ENCODE measurements around the gene PLCB3. TPM values are rescaled to one million over a fixed set of nuclear protein-coding genes. Genes with fewer than 3 reads are reported as not detected.

Gene PLCB3
- total RNA-seq, 1 donor from 2014 or later: 10.9 TPM

DNA sequence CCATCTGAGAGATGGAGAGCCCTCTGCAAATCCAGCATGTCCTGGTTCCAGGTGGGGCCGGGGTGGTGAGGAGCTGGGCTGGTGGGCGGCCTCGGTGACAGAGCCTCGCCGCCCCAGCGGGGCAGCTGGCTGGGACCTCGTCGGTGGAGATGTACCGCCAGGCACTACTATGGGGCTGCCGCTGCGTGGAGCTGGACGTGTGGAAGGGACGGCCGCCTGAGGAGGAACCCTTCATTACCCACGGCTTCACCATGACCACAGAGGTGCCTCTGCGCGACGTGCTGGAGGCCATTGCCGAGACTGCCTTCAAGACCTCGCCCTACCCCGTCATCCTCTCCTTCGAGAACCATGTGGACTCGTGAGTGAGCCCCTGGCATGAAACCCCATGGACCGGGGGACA is 7.0 kb downstream of the PLCB3 start:
- ATAC-seq: no peak
- intact Hi-C loops (cut with DNase I): no loop called here
- no peak for DNase-seq (ENCODE audit: missing footprints)

DNA sequence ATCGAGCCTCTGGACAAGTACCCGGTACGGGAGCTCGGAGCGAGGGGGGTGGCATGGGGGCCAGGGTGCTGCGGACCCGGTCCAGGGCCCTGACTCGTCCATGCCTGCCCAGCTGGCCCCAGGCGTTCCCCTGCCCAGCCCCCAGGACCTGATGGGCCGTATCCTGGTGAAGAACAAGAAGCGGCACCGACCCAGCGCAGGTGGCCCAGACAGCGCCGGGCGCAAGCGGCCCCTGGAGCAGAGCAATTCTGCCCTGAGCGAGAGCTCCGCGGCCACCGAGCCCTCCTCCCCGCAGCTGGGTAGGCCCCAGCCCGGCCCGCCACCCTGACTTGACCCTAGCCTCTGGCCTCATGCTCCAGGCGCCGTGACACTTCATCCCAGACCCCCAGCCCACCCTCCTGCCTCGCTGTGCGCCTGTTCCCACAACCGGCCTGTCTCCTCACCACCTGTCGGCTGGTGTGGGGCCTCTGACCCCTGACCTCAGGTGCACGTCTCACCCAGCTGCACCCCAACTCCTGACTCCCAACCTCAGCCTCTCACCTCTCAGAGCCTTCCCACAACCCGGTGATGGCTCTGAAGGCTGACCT is 7.7 kb downstream of the PLCB3 start:
- peak; percentile 55 for DNase-seq (ENCODE audit: missing footprints)
- intact Hi-C loops (cut with DNase I): no loop called here
- no peak for ATAC-seq

DNA sequence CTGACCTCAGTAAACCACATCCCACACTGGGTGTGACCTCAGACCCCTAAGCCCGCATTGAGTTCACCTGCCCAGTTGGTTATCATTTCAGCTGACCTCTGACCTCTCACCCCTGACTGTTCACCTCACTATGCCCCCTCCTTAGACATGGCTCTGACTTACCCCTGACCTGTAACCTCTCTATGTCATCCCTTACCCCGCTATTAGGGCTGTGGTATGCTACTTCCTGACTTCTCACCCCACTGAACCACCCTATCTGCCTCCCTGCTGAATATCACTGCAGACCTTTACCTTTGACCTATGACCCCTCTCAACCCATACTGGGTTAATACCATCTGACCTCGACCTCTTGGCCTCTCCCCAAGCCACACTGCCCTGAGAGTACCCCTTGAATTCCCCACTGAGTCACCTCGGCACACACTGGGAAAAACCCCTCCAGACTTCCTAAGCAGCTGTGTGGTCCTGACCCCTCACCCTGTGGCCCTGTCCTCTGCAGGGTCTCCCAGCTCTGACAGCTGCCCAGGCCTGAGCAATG is 8.3 kb downstream of the PLCB3 start:
- ATAC-seq (no peak), DNase-seq (ENCODE audit: missing footprints) (no peak)
- intact Hi-C loops (cut with DNase I): no loop called here

DNA sequence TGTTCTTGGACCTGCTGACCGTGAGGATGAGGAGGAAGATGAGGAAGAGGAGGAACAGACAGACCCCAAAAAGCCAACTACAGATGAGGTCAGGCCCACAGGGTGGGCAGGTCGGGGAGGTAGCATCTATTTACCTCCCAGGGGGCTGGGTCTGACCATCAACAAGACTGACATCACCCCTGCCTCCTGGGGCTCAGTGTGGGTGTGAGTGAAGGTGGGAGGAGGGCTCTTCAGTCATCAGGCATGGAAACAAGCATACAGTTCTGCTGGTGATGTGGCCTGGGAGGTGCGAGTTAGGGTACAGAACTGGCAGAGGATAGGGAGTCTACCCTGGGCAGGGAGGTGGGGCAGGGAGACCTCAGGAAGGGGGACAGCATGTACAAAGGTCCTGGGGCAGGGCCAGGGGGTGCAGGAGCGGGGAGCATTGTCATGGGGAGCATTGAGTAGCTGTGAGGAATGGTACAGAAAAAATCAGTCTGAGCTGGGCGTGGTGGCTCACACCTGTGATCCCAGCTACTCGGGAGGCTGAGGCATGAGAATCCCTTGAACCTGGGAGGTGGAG is 8.9 kb downstream of the PLCB3 start:
- ATAC-seq: no peak
- no peak for DNase-seq (ENCODE audit: missing footprints)
- intact Hi-C loops (cut with DNase I): no loop called here

DNA sequence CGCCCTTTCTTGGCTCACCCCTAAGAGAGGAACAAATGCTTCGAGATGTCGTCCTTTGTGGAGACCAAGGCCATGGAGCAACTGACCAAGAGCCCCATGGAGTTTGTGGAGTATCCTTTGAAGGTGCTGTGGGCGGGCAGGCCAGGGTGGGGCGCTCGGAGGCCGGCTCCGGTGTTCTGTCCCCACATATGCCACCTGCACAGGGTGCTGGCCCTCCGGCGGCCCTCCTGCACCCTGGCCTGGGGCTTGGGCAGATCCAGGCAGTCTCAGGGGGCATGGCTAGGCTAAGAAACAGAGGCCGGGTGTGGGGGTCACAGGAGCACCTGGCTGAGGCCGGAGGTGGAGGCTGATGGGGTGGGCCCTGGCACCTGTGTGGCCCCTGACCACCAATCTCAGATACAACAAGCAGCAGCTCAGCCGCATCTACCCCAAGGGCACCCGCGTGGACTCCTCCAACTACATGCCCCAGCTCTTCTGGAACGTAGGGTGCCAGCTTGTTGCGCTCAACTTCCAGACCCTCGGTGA is 10.3 kb downstream of the PLCB3 start:
- intact Hi-C loops (cut with DNase I): no loop called here
- ATAC-seq (no peak), DNase-seq (ENCODE audit: missing footprints) (no peak)

DNA sequence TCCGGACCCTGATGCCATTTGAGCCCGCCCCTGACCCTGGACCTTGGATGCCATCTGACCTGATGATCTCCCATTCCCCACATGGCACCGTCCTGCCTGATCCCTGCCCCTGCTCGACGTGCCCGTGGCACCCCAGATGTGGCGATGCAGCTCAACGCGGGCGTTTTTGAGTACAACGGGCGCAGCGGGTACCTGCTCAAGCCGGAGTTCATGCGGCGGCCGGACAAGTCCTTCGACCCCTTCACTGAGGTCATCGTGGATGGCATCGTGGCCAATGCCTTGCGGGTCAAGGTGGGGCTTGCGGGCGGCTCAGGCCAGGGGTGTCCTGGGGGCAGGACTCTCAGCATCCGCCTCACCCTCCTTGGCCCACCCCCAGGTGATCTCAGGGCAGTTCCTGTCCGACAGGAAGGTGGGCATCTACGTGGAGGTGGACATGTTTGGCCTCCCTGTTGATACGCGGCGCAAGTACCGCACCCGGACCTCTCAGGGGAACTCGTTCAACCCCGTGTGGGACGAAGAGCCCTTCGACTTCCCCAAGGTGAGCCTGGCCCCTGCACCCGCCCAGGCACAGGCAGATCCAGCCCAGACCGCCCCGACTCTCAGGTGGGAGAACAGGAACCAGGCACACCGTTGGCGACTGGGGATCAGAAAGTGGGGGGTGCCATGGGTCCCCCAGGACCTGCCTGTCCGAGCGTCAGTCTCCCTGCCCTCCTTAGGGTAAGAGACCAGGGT is 11.1 kb downstream of the PLCB3 start:
- intact Hi-C loops (cut with DNase I): no loop called here
- DNase-seq (ENCODE audit: missing footprints) (no peak), ATAC-seq (no peak)

DNA sequence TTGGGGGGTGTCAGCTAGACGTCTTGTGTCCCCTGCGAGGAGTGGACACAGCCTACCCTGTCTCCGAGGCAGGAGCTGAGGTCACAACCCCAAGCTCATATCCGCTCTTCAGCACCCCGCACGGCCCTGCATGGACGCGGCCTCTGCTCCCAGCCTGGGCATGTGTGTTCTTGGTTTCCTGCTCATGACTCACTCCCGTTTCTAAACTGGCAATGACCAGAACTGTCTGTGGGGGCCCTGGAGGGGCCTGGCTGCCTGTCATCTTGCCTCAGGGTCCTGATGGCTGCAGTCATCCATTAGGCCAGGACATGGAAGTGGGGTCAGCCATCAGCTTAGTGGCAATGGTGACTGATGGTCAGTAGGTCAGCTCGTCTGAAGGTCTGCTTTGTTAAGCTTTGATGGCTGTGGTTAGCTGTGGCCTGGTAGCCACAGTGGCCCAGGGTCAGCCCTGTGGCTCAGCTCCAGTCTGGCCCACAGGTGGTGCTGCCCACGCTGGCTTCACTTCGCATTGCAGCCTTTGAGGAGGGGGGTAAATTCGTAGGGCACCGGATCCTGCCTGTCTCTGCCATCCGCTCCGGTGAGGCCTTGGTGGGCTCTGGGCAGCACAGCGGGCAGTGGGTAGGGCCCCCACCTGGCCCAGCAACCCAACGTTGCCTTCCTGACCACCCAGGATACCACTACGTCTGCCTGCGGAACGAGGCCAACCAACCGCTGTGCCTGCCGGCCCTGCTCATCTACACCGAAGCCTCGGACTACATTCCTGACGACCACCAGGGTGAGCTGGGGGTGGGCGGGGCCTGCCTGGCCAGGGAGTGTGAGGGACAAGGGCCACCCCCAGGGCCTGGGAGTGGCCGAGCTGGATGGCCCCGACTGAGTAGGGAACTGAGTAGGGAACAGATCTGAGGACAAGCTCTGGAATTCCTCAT is 12.0 kb downstream of the PLCB3 start:
- intact Hi-C loops (cut with DNase I): no loop called here
- no peak for DNase-seq (ENCODE audit: missing footprints)
- no peak for ATAC-seq

DNA sequence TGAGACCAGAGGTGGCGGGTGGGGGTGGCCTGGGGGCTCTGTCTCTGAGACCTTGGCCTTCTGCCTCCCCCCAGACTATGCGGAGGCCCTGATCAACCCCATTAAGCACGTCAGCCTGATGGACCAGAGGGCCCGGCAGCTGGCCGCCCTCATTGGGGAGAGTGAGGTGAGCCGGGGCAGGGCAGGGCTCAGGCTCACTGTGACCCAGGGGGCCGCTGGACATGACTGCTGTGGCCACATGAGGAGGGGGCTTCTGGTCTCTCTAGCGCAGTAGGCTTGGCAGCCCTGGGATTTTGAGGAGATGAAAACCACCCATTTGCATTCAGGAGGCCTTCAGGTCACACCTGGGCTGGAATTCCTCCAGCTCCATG is 12.6 kb downstream of the PLCB3 start:
- intact Hi-C loops (cut with DNase I): no loop called here
- DNase-seq (ENCODE audit: missing footprints) (no peak), ATAC-seq (no peak)

DNA sequence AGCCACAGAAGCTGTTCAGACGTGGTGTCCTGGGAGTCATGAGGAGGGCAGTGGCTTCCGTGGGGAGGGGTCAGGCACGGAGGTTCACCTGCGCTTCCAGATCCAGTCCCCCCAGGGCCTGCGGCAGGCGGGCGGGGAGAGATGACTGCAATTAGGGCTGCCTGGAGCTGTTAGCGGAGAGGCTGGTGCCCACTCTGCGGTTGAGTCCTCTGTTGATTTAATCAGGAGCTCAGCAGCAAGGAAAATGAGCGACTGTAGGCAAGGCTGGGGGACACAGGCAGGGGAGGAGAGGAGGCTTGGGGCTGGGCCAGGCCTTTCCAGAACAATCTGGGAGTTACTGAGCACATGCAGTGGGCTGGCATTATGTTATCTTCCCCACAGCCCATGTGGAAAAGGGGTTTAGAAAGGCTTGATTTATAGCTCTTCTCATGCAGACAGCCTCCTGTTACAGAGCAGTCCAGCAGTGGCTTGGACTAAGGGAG is 13.1 kb downstream of the PLCB3 start:
- DNase-seq (ENCODE audit: missing footprints): no peak
- intact Hi-C loops (cut with DNase I): no loop called here
- ATAC-seq: no peak

DNA sequence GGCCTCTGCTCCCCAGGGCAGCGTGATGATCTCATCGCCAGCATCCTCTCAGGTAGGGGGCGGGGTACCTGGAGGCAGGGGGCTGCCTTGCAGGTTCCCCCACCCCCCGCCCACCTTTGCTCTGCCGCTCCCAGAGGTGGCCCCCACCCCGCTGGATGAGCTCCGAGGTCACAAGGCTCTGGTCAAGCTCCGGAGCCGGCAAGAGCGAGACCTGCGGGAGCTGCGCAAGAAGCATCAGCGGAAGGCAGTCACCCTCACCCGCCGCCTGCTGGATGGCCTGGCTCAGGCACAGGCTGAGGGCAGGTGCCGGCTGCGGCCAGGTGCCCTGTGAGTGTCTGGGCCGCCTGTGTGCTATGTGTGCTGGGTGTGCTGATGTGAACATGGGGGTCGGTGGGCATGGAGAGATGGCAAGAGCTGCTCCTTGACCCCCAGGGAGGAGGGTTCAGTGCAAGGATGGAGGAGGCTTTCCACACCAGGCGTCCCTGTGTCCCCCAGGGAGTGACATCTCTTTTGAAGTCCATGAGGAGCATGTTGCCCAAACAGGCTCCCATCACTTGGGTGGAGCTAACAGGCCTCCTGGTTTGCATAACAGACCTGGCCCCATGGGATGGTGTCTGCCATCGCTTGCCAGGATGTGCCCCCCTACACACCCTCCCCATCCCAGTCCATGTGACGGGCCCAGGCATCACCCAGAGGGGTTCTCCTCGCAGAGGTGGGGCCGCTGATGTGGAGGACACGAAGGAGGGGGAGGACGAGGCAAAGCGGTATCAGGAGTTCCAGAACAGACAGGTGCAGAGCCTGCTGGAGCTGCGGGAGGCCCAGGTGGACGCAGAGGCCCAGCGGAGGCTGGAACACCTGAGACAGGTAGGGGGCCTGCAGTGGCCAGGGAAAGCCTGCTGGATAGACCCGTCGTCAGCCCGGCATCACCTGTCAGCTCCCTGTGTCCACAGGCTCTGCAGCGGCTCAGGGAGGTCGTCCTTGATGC is 14.1 kb downstream of the PLCB3 start:
- DNase-seq (ENCODE audit: missing footprints) (no peak), ATAC-seq (no peak)
- intact Hi-C loops (cut with DNase I): no loop called here

DNA sequence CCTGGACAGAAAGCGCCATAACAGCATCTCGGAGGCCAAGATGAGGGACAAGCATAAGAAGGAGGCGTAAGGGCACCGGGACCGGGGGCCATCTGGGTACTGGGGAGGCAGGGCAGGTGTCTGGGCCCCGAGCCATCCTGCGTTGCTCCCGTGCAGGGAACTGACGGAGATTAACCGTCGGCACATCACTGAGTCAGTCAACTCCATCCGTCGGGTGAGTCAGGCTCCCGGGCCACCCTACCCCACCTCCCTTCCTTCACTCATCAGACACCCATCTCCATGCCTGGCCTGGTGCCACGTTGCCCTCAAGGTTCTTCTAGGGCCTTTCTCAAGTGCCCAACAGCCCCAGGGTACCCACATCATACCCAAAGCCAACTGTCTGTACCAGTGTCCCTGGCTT is 15.0 kb downstream of the PLCB3 start:
- ATAC-seq: no peak

DNA sequence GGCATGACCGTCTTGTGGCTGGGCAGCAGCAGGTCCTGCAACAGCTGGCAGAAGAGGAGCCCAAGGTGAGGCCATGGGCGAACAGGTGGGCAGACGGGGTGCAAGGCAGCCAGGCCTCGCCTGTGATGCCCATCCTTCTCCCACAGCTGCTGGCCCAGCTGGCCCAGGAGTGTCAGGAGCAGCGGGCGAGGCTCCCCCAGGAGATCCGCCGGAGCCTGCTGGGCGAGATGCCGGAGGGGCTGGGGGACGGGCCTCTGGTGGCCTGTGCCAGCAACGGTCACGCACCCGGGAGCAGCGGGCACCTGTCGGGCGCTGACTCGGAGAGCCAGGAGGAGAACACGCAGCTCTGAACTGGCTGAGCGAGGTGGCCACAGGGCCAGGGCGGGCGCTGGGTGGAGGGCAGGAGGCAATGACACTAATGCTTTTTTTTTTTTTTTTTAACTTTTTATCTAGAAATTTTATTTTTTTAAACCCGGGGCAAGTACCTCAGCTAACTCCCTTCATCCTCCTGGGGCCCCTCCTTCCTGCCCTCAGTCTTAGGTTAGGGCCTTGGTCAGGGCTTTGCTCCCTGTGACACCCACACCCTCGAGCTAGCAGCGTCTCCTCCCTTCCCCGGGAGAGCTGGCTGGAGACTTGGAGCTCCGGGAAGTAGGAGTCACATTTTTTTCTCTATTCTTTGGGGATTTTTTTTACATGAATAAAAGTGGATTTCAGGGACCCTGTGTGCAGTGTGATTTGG is 16.0 kb downstream of the PLCB3 start:
- intact Hi-C loops (cut with DNase I): no loop called here
- no peak for ATAC-seq

More for the DNA sequence above, 15.0 kb downstream of the PLCB3 start:
- intact Hi-C loops (cut with DNase I): no loop called here
- DNase-seq (ENCODE audit: missing footprints): no peak

DNA sequence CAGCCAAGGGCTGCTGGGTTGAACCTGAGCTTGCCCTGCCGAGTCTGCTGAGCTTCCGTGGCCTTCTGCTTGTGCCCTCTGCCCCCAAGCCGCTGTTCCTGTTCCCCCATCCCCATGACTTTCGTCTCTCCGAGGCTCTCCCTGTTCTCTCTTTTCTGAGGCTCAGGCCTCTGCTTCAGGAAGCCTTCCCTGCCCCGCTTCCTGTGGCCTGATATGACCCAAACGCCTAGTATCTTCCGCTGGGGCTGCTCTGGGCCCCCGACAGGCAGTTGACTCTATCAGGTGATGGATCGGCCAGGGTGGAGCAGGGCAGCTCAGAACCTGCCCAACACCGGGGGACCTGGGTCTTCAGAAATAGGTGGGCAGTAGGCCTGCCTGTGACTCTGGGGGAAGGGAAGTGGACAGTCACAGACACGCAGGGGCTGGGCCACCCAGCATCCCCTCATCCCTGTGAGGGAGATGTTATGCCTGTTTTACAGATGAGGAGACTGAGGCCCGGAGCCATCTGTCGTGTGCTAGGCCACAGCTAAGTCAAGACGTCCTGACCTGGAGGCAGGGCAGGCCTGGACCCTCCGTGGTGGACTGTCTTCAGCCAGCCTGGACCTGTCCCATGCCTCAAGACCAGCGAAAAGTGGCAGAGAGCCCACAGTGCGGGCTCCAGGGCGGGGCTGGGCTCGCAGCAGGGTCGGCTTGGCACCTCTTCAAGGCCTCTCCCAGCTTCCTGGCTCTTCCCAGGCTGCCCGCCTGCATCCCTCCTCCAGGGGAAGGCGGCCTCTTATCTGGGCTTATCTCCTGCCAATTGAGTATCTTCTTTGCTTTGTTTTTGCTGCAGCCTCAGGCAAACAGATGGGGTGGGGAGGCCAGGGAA is 16.9 kb downstream of the PLCB3 start:
- intact Hi-C loops (cut with DNase I): loop anchor here (2.0 kb wide), 2 partner anchors 19 to 37 kb away; partner anchors contain the start of gene ESRRA
- DNase-seq (ENCODE audit: missing footprints): no peak
- ATAC-seq: no peak

More for the DNA sequence above, 16.0 kb downstream of the PLCB3 start:
- no peak for DNase-seq (ENCODE audit: missing footprints)

DNA sequence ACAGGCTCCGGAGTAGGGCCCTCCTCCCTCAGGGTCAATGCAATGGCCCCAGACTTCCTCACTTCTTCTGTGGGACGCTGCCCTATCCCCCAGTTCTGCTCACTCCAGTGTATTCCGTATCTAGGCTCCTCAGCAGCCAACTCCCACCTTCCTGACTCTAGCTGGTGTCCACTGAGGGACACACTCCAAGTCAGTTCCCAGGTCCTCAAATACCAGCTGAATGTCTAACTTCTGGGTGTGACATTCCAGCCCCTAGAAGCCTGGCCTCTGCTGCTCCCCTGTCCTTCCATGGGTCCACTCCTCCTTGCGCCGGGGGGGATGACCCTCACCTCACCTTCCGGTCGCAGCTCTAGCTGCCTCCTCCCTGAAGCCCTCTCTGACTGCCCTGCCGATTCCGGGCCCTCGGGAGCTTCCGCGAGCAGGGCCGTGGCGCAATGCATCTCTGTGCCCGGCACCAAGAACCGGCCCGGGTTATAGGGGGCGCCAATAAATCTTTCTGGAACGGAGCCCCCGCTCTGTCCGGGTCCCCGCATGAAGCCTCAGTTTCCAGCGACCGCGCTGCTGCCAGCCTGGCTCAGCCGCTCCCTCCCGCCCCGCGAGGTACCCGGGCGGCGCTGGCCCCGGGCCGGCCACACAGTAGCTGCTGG is 17.7 kb downstream of the PLCB3 start:
- intact Hi-C loops (cut with DNase I): loop anchor here (2.0 kb wide), 2 partner anchors 20 to 36 kb away; partner anchors contain the start of gene ESRRA
- peak; percentile 18 for ATAC-seq
- peak; percentile 85 for DNase-seq (ENCODE audit: missing footprints)

DNA sequence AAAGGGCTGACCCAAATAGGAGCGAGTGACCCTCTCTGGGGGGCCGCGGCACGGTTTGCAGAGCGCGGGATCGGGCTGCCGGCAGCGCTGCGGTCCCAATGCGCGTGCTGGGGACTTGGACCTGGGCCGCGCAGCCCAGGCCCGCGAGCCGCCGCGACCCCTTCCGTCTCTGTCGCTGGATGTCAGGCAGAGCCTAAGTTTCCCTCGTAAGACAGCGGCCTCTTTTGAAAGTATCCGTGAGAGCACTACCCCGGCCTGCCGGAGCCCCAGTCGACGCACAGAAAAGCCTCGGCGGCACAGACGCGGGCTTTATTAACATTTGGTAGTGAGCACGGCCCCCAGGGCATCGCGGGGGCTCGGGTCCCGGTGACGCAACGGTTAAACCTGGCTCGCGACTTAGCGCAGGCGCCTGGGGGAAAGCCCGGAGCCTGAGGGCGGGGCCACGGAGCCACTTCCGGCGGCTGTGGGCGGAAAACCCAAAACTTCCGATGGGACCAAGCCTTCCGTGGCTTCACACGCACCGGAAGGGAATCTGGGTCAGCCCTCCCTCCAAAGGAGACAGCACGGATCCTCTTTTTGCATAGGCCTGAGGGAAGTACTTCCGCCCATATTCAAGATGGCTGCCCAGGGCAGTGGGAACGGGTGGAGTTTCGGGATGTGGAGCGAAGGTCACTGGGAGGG is 18.4 kb downstream of the PLCB3 start:
- peak; percentile 90 for ATAC-seq
- intact Hi-C loops (cut with DNase I): loop anchor here (1.0 to 2.0 kb wide), 4 partner anchors 16 to 48 kb away; partner anchors contain the start of genes ESRRA, GPR137 and TRMT112

More for the DNA sequence above, 18.4 kb downstream of the PLCB3 start:
- DNase-seq (ENCODE audit: missing footprints): peak; percentile 98

Measured in Right ventricle myocardium inferior (tissue), 1 donor.